Measurements from ENCODE around the gene FHAD1. TPM values are rescaled to one million over a fixed set of nuclear protein-coding genes. Genes with fewer than 3 reads are reported as not detected.
"Not testable (repeated sequence)": the region's sequence is repeated elsewhere in the genome, so short reads cannot be mapped to it uniquely, and the experiment has no call there.

Gene FHAD1
- total RNA-seq, 1 experiment from 2014 or later: 0.06 TPM

DNA sequence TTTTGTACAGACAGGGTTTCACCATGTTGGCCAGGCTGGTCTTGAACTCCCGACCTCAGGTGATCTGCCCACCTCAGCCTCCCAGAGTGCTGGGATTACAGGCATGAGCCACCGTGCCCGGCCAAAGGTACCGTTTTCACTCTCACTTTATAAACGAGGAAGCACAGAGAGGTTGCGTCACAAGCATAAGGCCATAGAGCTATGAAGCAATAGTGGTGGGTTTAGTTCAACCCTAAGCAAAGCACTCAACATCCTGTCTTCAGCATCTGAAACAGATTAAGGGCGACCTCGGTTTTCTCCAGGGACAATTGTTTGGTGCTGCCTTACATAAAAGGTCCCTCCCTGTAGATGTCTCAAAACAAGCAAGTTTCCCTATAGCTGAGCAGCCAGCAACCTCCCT is 187.7 kb downstream of the FHAD1 start:
- not testable (repeated sequence) for DNase-seq (ENCODE audit: low read depth)

DNA sequence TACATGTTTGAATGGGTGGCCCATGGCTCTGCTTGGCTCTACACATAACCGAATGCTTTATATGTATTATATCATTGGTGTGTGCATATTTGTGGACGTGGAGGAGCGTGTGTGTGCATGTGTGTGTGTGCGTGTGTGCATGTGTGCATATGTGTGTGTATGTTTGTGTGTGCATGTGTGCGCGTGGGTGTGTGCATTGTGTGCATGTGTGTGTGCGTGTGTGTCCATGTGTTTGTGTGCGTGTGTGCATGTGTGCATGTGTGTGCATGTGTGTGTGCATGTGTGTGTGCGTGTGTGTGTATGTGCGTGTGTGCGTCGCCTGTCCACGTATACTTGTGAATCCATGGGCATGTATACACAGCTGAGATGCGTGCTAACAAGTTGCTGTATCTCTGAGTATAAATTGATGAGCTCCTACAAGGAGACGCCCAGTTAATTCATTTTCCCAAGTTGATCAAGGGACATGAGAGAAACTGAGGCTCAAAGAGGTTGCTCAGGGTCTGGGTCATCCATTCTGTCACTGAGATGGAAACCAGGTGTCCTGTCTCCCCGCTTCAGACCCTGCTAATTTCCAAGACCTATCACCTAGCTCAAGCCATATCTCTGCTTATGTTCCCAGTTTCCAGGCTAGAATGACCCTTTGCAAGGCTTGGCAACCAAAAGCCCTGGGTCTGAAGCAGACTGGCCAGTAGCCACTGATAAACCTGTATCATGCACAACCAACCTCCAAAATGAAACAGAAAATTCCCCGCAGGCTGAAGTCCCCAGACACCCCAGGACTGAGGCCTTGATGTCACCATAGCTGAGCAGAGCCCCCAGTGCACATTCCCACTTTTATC is 188.4 kb downstream of the FHAD1 start:
- no peak for DNase-seq (ENCODE audit: low read depth)

DNA sequence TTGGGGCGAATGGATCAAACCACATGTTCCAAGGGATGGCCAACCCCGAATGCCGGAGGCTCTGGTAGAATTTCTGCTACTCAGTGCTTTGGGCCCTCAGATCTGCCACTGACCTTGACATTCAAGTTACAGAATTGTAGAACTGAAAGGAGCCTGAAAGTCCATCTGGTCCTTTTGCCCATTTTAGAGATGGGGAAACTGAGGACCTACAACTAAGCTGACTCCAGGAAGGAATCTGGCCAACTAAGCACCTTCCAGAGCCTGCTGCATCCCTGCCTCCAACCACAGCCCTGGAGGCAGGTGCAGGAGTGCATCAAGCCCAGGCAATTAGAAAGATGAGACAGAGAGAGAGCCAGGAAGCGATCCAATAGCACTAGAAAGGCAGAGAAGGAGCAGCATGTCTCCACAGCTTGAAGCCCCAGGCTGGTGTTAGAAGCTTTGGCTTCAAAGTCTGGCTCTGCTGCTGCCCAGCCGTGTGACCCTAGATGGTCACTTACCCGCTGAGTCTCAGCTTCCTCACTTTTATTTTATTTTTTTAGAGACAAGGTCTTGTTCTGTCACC is 189.9 kb downstream of the FHAD1 start:
- no peak for DNase-seq (ENCODE audit: low read depth)

DNA sequence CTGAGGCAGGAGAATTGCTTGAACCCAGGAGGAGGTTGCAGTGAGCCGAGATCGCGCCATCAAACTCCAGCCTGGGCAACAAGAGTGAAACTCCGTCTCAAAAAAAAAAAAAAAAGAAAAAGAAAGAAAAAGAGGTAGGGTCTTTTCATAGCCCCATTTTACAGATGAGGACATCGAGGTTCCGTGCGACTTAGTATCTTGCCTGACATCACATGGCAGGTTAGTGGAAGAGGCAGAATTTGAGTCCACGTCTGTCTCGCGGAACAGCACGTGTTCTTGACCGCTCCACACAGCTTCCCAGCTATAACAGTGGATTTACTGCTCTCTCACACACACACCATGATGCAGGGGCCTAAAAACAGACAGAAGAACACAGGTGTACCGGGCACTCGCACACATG is 192.3 kb downstream of the FHAD1 start:
- no peak for DNase-seq (ENCODE audit: low read depth)

DNA sequence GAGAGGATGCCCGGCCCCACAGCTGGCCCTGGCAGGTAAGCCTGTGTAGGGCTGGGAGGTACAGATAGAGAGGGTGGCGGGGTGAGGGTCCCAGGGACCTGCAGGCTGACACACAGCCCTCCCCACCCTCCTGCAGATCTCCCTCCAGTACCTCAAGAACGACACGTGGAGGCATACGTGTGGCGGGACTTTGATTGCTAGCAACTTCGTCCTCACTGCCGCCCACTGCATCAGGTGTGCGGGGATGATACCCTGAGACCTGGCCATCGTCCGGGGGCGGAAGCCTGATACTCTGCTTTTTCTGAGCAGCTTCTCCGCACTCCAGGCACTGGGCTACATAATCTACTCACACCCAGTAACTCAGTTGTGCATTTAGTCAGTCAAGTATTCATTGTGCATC is 193.3 kb downstream of the FHAD1 start:
- no peak for DNase-seq (ENCODE audit: low read depth)

DNA sequence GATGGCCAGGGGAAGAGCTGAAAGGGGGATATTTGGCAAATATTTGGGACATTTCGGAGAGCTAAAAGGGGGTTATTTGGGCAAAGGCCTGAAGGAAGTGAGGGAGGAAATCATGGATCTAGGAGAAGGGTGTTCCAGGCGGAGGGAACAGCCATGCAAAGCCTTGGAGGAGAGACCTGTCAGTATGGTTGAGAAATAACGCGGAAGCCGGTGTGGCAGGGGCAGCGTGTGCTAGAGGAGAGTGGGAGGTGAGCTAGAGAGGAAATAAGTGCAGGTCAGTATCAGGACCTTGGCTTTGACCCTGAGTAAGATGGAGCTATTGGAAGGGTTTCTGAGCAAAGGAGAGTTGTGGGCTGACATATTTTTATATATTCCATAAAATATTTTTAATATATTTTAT is 194.2 kb downstream of the FHAD1 start:
- no peak for DNase-seq (ENCODE audit: low read depth)

DNA sequence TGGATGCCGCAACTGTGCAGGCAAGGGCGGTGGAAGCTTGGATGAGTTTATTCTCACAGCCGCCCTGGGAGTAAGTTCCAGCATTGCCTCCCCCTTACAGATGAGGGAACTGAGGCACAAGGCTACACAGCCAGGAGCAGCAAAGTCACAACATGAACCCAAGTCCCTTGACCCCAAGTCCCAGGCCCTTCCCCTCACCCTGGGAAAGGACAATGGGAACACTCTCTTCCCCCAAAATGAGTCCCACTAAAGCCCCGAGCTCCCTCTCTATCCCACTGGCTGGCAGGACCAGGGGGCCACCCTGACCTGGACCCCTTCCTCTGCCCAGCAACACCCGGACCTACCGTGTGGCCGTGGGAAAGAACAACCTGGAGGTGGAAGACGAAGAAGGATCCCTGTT is 195.1 kb downstream of the FHAD1 start:
- DNase-seq (ENCODE audit: low read depth): no peak

DNA sequence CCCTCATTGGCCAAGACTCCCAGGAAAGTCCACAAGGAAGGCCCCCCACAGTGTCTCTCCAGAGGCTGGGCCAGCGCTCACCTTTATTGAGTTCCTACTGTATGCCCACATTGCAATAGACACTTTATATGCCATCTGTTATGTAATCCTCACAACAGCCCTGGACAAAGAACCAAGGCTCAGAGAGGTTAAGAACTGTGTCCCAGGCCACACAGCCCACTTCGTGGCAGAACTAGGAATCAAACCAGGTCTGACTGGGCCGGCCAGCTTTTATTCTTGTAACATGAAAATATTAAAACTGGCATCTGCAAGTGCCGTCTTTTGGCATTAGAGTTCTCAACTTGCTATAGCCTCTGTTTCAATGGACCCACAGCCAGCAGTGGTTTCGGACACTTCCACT is 195.7 kb downstream of the FHAD1 start:
- no peak for DNase-seq (ENCODE audit: low read depth)

DNA sequence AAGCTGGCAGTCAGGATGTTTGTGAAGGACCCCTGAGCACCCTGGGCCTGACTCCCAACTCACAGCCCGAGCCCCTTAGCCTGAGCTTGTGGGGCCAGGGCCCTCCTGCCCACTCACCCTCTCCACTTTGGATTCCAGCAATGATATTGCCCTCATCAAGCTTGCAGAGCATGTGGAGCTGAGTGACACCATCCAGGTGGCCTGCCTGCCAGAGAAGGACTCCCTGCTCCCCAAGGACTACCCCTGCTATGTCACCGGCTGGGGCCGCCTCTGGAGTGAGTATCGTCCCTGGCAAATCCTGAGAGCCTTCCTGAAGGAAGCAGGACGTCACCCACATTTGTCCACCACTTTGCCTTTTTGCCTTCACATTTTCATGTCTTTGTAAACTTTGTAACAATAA is 196.3 kb downstream of the FHAD1 start:
- no peak for DNase-seq (ENCODE audit: low read depth)

DNA sequence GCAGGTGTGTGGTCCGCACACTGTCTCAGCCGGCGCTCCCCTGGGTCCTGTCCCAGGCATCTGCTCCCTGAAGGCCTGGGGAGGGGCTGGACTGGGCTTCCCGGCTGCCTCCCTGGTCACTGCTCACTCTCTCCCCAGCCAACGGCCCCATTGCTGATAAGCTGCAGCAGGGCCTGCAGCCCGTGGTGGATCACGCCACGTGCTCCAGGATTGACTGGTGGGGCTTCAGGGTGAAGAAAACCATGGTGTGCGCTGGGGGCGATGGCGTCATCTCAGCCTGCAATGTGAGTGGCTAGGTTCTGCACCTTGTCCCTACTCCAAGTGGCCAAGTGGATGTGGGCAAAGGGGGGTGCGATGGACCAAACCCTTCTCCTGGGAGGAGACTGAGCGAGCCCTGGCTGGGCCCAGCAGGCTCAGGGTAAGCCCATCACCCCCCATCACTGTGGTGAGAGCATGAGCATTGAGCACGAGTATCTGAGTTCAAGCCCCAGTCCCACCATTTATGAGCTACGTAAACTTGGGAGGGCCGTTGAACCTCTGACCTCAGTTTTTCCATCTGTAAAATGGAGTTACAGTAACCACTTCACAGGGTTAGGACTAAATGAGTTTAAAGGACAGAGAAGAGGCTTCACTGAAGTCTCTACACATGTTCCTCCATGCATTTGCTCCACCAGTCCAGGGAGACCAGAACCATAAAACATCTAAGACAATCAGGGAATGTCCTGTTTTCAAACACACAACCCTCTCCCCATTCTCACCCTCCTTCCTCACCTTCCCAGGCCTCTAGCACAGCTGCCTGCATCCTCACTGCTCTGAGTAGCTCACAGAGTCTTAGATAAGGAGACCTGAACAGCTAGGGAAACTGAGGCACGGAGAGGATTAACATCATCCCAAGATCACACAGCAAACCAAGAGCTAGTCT is 197.7 kb downstream of the FHAD1 start:
- DNase-seq (ENCODE audit: low read depth): no peak

DNA sequence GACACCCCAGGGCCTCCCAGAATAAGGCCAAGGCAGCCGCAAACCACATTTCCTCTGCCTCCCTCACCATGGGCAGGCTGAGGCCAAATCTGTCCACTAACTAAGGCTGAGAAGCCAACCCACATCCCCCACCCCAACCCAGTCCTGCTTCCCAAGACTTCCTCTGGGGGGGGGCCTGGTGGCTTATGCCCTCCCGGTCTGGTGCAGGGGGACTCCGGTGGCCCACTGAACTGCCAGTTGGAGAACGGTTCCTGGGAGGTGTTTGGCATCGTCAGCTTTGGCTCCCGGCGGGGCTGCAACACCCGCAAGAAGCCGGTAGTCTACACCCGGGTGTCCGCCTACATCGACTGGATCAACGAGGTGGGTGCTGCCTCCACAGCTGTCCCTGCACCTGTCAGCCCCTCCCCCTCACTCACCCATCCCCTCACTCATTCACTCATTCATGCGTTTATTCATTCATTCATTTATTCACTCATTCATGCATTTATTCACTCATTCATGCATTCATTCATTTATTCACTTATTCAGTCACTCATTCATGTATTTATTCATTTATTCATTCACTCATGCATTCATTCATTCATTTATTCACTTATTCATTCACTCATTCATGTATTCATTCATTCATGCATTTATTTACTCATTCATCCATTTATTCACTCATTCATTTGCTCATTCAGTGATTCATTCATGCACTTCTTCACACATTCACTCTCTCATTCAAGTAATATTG is 198.5 kb downstream of the FHAD1 start:
- no peak for DNase-seq (ENCODE audit: low read depth)

DNA sequence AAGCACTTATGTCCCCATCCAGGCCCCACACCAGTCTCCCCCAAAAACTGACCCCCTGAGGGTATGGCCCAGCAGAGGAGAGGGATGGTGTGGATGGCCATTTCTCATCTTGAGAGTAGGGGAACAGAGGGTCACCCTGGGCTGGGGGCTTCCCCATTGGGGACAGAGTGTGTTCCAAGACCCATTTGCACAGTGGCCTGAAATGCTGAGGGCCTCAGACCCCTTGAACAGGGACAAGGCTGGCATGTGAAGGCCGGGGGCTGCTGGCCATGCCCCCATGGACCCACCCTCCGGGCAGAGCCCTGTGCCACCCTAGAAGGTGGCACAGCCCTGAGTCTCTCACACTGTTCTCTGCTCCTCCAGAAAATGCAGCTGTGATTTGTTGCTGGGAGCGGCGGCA is 199.2 kb downstream of the FHAD1 start:
- DNase-seq (ENCODE audit: low read depth): no peak

Other genes with a start within 250 kb of the FHAD1 start
- 9.5 and 12.1 TPM in 2 replicates for gene TMEM51, start 93.5 kb upstream of the FHAD1 start, total RNA-seq (2014; rRNA removed)
- 75.9 and 76.5 TPM in 2 replicates for gene EFHD2, start 162.7 kb downstream of the FHAD1 start, total RNA-seq (2014; rRNA removed)
- not detected in 2 replicates for gene CTRC, start 191.2 kb downstream of the FHAD1 start, total RNA-seq (2014; rRNA removed)
- gene CELA2A, start 209.5 kb downstream of the FHAD1 start, total RNA-seq (2014; rRNA removed): not detected in 2 replicates
- not detected in 2 replicates for gene CELA2B, start 228.9 kb downstream of the FHAD1 start, total RNA-seq (2014; rRNA removed)

Data from LHCN-M2 (cell line).